SK-N-SH treated with all-trans-retinoic acid at 6 μM for 48 hours (cell line): ENCODE measurements around the gene JARID2.

Experiments
- ATAC-seq: fragments of 200-7000 bp; cut with Tn5 transposase; 3 replicates; pipeline ENCODE4 v1.9.1; 2020; ENCODE audit warnings: mild to moderate bottlenecking, moderate library complexity
- ARNTL ChIP-seq: fragments of 450-650 bp; formaldehyde crosslinking; IDR thresholded peaks from 2 replicates; pipeline ENCODE4 v1.5.0; 2020; ENCODE audit warnings: low read depth, mild to moderate bottlenecking, moderate library complexity, borderline replicate concordance
- BACH2 ChIP-seq: fragments of 250-450 bp; sonication (Bioruptor Pico); IDR thresholded peaks from 2 replicates; pipeline ENCODE4 v1.9.0; 2021; ENCODE audit warnings: mild to moderate bottlenecking, borderline replicate concordance
- CREB5 ChIP-seq: fragments of 250-450 bp; sonication (Bioruptor Pico); IDR thresholded peaks from 2 replicates; pipeline ENCODE4 v1.5.1; 2020; ENCODE audit warnings: low read depth, mild to moderate bottlenecking, moderate library complexity
- CSDC2 ChIP-seq: fragments of 250-450 bp; sonication (Bioruptor Pico); IDR thresholded peaks from 2 replicates; pipeline ENCODE4 v1.5.0; 2020; ENCODE audit warnings: mild to moderate bottlenecking, moderate library complexity
- CSRNP3 ChIP-seq: fragments of 250-450 bp; sonication (Bioruptor Pico); IDR thresholded peaks from 2 replicates; pipeline ENCODE4 v1.5.1; 2021; ENCODE audit warnings: mild to moderate bottlenecking, moderate library complexity
- ESRRG ChIP-seq: fragments of 250-450 bp; sonication (Bioruptor Pico); IDR thresholded peaks from 2 replicates; pipeline ENCODE4 v1.6.1; 2021; ENCODE audit warnings: mild to moderate bottlenecking
- GLIS3 ChIP-seq: fragments of 250-450 bp; sonication (Bioruptor Pico); IDR thresholded peaks from 2 replicates; pipeline ENCODE4 v1.5.0; 2020; ENCODE audit warnings: mild to moderate bottlenecking, moderate library complexity
- ISL1 ChIP-seq: fragments of 250-450 bp; sonication (Bioruptor Pico); IDR thresholded peaks from 2 replicates; pipeline ENCODE4 v2.1.2; 2022; ENCODE audit warnings: mild to moderate bottlenecking, moderate library complexity
- OSR1 ChIP-seq: fragments of 250-450 bp; sonication (Bioruptor Pico); IDR thresholded peaks from 2 replicates; pipeline ENCODE4 v1.8.0; 2022; ENCODE audit warnings: moderate library complexity, mild to moderate bottlenecking, inconsistent platforms
- PATZ1 ChIP-seq: fragments of 250-450 bp; sonication (Bioruptor Pico); IDR thresholded peaks from 2 replicates; pipeline ENCODE4 v1.8.0; 2020; ENCODE audit warnings: mild to moderate bottlenecking, moderate library complexity, borderline replicate concordance
- POU6F1 ChIP-seq: fragments of 250-450 bp; sonication (Bioruptor Pico); IDR thresholded peaks from 2 replicates; pipeline ENCODE4 v1.8.0; 2021; ENCODE audit warnings: low read depth, mild to moderate bottlenecking, moderate library complexity, borderline replicate concordance
- PPARA ChIP-seq: fragments of 250-450 bp; sonication (Bioruptor Pico); IDR thresholded peaks from 2 replicates; pipeline ENCODE4 v1.5.0; 2020; ENCODE audit warnings: mild to moderate bottlenecking, borderline replicate concordance
- RARB ChIP-seq: fragments of 250-450 bp; sonication (Bioruptor Pico); IDR thresholded peaks from 2 replicates; pipeline ENCODE4 v1.8.0; 2021; ENCODE audit warnings: mild to moderate bottlenecking, moderate library complexity
- TCF4 ChIP-seq: fragments of 250-450 bp; sonication (Bioruptor Pico); IDR thresholded peaks from 2 replicates; pipeline ENCODE4 v1.8.0; 2021; ENCODE audit warnings: mild to moderate bottlenecking, moderate library complexity, borderline replicate concordance
- ZC3H10 ChIP-seq: fragments of 250-450 bp; sonication (Bioruptor Pico); IDR thresholded peaks from 2 replicates; pipeline ENCODE4 v1.5.1; 2021; ENCODE audit warnings: mild to moderate bottlenecking, moderate library complexity
- ZFP3 ChIP-seq: fragments of 250-450 bp; sonication (Bioruptor Pico); IDR thresholded peaks from 2 replicates; pipeline ENCODE4 v1.5.0; 2020; ENCODE audit warnings: mild to moderate bottlenecking, moderate library complexity
- ZFP30 ChIP-seq: fragments of 450-650 bp; formaldehyde crosslinking; IDR thresholded peaks from 2 replicates; pipeline ENCODE4 v1.5.0; 2022; ENCODE audit warnings: mild to moderate bottlenecking, moderate library complexity
- ZNF565 ChIP-seq: fragments of 450-650 bp; formaldehyde crosslinking; conservative IDR thresholded peaks from 2 replicates; pipeline ENCODE4 v1.5.0; 2020; ENCODE audit warnings: low read depth, mild to moderate bottlenecking, moderate library complexity
- ZNF70 ChIP-seq: fragments of 450-650 bp; formaldehyde crosslinking; IDR thresholded peaks from 2 replicates; pipeline ENCODE4 v1.5.0; 2020; ENCODE audit warnings: mild to moderate bottlenecking, moderate library complexity
- ZNF8 ChIP-seq: fragments of 450-650 bp; formaldehyde crosslinking; IDR thresholded peaks from 2 replicates; pipeline ENCODE4 v1.5.0; 2020; ENCODE audit warnings: mild to moderate bottlenecking, moderate library complexity

JARID2 gene

GRCh38 chr6:15382712-15383111 is 136.8 kb downstream of the JARID2 start:
- ATAC-seq: no peak
- TF ChIP-seq CREB5 (CRISPR knock-in tag): no peak

- ATAC-seq: no peak
- no peak for TF ChIP-seq ZFP3 (CRISPR knock-in tag)
- no peak for TF ChIP-seq ISL1 (CRISPR knock-in tag)
- TF ChIP-seq CSDC2 (CRISPR knock-in tag): no peak
- TF ChIP-seq ZFP30 (CRISPR knock-in tag): no peak
- no peak for TF ChIP-seq TCF4
- TF ChIP-seq PATZ1: no peak
- TF ChIP-seq ZNF70 (CRISPR knock-in tag): no peak
- TF ChIP-seq ARNTL (CRISPR knock-in tag): no peak
- TF ChIP-seq GLIS3: no peak
- no peak for TF ChIP-seq ZC3H10 (CRISPR knock-in tag)
- no peak for TF ChIP-seq OSR1 (CRISPR knock-in tag)
- no peak for TF ChIP-seq BACH2 (CRISPR knock-in tag)
- no peak for TF ChIP-seq POU6F1
- TF ChIP-seq CSRNP3 (CRISPR knock-in tag): no peak
- no peak for TF ChIP-seq ESRRG (CRISPR knock-in tag)
- no peak for TF ChIP-seq ZNF8 (CRISPR knock-in tag)
These were observed 139.0 kb downstream of the JARID2 start for GRCh38 chr6:15384901-15385300.

GRCh38 chr6:15385521-15385920 is 139.7 kb downstream of the JARID2 start:
- TF ChIP-seq ARNTL (CRISPR knock-in tag) (no peak), OSR1 (CRISPR knock-in tag) (no peak), CSDC2 (CRISPR knock-in tag) (no peak), ZNF565 (CRISPR knock-in tag) (no peak), PATZ1 (no peak), PPARA (CRISPR knock-in tag) (no peak), ZFP30 (CRISPR knock-in tag) (no peak), RARB (CRISPR knock-in tag) (no peak), BACH2 (CRISPR knock-in tag) (no peak), ESRRG (CRISPR knock-in tag) (no peak), CSRNP3 (CRISPR knock-in tag) (no peak), GLIS3 (no peak)
- no peak for ATAC-seq
